ENCODE measurements around the gene THPO. TPM values are rescaled to one million over a fixed set of nuclear protein-coding genes. Genes with fewer than 3 reads are reported as not detected.

THPO gene
- total RNA-seq, 1 experiment from 2014 or later, result 1.6 TPM

GRCh38 chr3:184388936-184389230 lies 10.9 kb upstream of the THPO start:
- Mint-ChIP-seq H3K27ac (ENCODE audit: unreplicated experiment) (no peak overlapping the region), H3K4me1 (ENCODE audit: low read depth, unreplicated experiment) (no peaks in the 10 kb centered on the region), H3K4me3 (ENCODE audit: unreplicated experiment) (no peak overlapping the region), H3K36me3 (ENCODE audit: insufficient read depth, unreplicated experiment) (no peaks in the 10 kb centered on the region), H3K27me3 (ENCODE audit: insufficient read depth, unreplicated experiment) (peaks cover 3% of the 10 kb centered on the region), H3K9me3 (ENCODE audit: unreplicated experiment) (no peaks in the 10 kb centered on the region)
- H3K27me3 ChIP-seq (replicated peaks; ENCODE audit: control insufficient read depth, insufficient read depth, low read length), result no peaks in the 10 kb centered on the region; the same call in 1 of the 2 replicates
- intact Hi-C loops (cut with micrococcal nuclease; ENCODE audit: unreplicated experiment), result no loop called here
- H3K4me3 ChIP-seq (ENCODE audit: low read depth, low read length), result no peak overlapping the region
- POLR2A ChIA-PET, result no interaction called here
- CTCF ChIA-PET, result interaction anchor here (1.6 kb wide), 1 partner anchor 17 kb away, joined by 6 read pairs; no protein-coding TSS in a partner anchor
- H3K4me1 ChIP-seq, result no peaks in the 10 kb centered on the region
- no TSS peak for BruUV-seq (replicated peaks)
- no peaks in the 10 kb centered on the region for H3K36me3 ChIP-seq (ENCODE audit: control insufficient read depth, insufficient read depth, low read length)
- DNase-seq, result no peak
- H3K9me3 ChIP-seq, result no peaks in the 10 kb centered on the region
- TF ChIP-seq, protein P1, sequence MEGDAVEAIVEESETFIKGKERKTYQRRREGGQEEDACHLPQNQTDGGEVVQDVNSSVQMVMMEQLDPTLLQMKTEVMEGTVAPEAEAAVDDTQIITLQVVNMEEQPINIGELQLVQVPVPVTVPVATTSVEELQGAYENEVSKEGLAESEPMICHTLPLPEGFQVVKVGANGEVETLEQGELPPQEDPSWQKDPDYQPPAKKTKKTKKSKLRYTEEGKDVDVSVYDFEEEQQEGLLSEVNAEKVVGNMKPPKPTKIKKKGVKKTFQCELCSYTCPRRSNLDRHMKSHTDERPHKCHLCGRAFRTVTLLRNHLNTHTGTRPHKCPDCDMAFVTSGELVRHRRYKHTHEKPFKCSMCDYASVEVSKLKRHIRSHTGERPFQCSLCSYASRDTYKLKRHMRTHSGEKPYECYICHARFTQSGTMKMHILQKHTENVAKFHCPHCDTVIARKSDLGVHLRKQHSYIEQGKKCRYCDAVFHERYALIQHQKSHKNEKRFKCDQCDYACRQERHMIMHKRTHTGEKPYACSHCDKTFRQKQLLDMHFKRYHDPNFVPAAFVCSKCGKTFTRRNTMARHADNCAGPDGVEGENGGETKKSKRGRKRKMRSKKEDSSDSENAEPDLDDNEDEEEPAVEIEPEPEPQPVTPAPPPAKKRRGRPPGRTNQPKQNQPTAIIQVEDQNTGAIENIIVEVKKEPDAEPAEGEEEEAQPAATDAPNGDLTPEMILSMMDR (IDR thresholded peaks at IDR 0.05; ENCODE audit: insufficient read depth in 1 of 2, low read depth in 1 of 2, low read length in 1 of 2, severe bottlenecking in 1 of 2, unreplicated experiment in 1 of 2), result no peak

DNA sequence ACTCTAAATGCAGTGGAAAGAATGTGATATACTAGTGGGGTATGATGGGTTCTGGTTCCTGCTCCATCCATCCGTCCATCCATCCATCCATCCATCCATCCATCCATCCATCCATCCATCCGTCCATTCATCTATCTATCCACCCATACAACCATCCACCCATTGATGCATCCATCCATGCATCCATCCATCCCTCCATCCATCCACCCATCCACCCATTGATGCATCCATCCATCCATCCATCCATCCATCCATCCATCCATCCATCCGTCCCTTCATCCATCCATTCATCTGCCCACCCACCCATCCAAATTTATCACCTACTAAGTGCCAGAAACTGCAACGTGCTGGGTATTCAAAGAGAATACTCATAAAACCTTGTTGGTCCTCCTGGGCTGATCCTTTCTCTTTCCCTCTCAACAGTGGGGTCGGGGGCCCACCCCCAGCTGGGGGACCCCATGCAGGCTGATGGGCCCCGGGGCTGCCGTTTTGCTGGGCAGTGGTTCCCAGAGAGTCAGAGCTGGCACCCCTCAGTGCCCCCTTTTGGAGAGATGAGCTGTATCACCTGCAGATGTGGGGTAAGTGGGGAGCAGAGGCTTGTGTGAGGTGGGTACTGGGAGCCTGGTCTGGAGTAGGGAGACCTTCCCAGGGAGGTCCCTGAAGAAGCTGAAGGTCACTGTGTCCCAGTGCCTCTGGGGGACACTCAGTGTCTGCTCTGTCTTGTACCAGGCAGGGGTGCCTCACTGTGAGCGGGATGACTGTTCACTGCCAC lies 10.3 kb upstream of the THPO start:
- intact Hi-C loops (cut with micrococcal nuclease; ENCODE audit: unreplicated experiment), result no loop called here
- H3K27ac Mint-ChIP-seq (ENCODE audit: unreplicated experiment), result no peak overlapping the region

DNA sequence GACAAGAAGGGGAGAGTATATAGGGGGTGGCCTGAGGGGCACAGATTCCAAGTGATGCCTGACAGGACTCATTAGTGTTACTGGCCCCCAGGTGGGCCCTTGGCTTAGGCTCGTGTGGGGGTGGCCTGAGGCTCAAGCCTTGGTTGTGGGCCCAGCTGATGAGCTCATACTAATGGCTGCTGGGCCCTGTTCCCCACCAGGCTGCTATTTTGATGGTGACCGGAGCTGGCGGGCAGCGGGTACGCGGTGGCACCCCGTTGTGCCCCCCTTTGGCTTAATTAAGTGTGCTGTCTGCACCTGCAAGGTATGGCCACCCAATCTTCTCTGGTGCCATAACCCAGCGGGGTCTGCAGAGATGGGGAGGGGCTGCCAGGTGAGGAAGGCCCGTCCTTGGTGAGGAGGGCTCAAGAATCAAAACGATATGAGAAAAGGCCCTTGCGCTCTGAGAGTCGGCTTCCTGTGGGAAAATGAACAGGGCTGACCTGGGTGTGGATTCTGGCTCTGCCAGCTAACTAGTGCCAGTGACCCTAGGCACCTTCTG lies 9.2 kb upstream of the THPO start:
- DNase-seq, result no peak
- intact Hi-C loops (cut with micrococcal nuclease; ENCODE audit: unreplicated experiment), result no loop called here
- H3K27ac Mint-ChIP-seq (ENCODE audit: unreplicated experiment), result no peak overlapping the region
- ChIA-PET CTCF (no interaction called here), POLR2A (no interaction called here)
- peaks cover 3% of the 10 kb centered on the region for H3K27me3 Mint-ChIP-seq (ENCODE audit: insufficient read depth, unreplicated experiment)
- TF ChIP-seq, protein P1 (IDR thresholded peaks at IDR 0.05; ENCODE audit: insufficient read depth in 1 of 2, low read depth in 1 of 2, low read length in 1 of 2, severe bottlenecking in 1 of 2, unreplicated experiment in 1 of 2), result no peak
- H3K27me3 ChIP-seq (replicated peaks; ENCODE audit: control insufficient read depth, insufficient read depth, low read length), result no peaks in the 10 kb centered on the region; the same call in 1 of the 2 replicates
- H3K9me3 Mint-ChIP-seq (ENCODE audit: unreplicated experiment), result no peaks in the 10 kb centered on the region
- no peak overlapping the region for H3K4me3 ChIP-seq (ENCODE audit: low read depth, low read length)
- H3K36me3 ChIP-seq (ENCODE audit: control insufficient read depth, insufficient read depth, low read length), result peaks cover 1% of the 10 kb centered on the region; the same call in 1 of the 2 replicates
- no peaks in the 10 kb centered on the region for H3K9me3 ChIP-seq
- BruUV-seq (replicated peaks), result no TSS peak
- no peaks in the 10 kb centered on the region for H3K4me1 Mint-ChIP-seq (ENCODE audit: low read depth, unreplicated experiment)
- H3K36me3 Mint-ChIP-seq (ENCODE audit: insufficient read depth, unreplicated experiment), result no peaks in the 10 kb centered on the region
- H3K4me3 Mint-ChIP-seq (ENCODE audit: unreplicated experiment), result no peak overlapping the region
- no peaks in the 10 kb centered on the region for H3K4me1 ChIP-seq

More for the DNA sequence above, 10.3 kb upstream of the THPO start:
- Mint-ChIP-seq H3K27me3 (ENCODE audit: insufficient read depth, unreplicated experiment) (peaks cover 3% of the 10 kb centered on the region), H3K4me3 (ENCODE audit: unreplicated experiment) (no peak overlapping the region), H3K36me3 (ENCODE audit: insufficient read depth, unreplicated experiment) (no peaks in the 10 kb centered on the region), H3K4me1 (ENCODE audit: low read depth, unreplicated experiment) (no peaks in the 10 kb centered on the region), H3K9me3 (ENCODE audit: unreplicated experiment) (no peaks in the 10 kb centered on the region)
- Histone ChIP-seq H3K36me3 (ENCODE audit: control insufficient read depth, insufficient read depth, low read length) (peaks cover 1% of the 10 kb centered on the region; the same call in 1 of the 2 replicates), H3K27me3 (replicated peaks; ENCODE audit: control insufficient read depth, insufficient read depth, low read length) (no peaks in the 10 kb centered on the region; the same call in 1 of the 2 replicates), H3K4me3 (ENCODE audit: low read depth, low read length) (no peak overlapping the region), H3K9me3 (no peaks in the 10 kb centered on the region), H3K4me1 (no peaks in the 10 kb centered on the region)
- no peak for DNase-seq
- CTCF ChIA-PET, result interaction anchor here (1.6 kb wide), 1 partner anchor 17 kb away, joined by 6 read pairs; no protein-coding TSS in a partner anchor
- BruUV-seq (replicated peaks), result no TSS peak
- POLR2A ChIA-PET, result no interaction called here
- TF ChIP-seq, protein P1 (IDR thresholded peaks at IDR 0.05; ENCODE audit: insufficient read depth in 1 of 2, low read depth in 1 of 2, low read length in 1 of 2, severe bottlenecking in 1 of 2, unreplicated experiment in 1 of 2), result no peak
